AG10803 (cell line): ENCODE measurements around the gene CHST1.

Source experiments
- DNase-seq: peaks from one replicate; pipeline ENCODE4 v3.0.0; 2010; ENCODE audit warnings: low read depth
- H3K4me3 ChIP-seq: 2 replicates; pipeline ENCODE4 v1.5.1; 2011; ENCODE audit warnings: mild to moderate bottlenecking, low read length, control low read depth
- CTCF ChIP-seq: conservative IDR thresholded peaks from 2 replicates; pipeline ENCODE4 v1.5.1; 2011; ENCODE audit warnings: mild to moderate bottlenecking, low read length, control low read depth, inconsistent platforms

Gene CHST1

DNA sequence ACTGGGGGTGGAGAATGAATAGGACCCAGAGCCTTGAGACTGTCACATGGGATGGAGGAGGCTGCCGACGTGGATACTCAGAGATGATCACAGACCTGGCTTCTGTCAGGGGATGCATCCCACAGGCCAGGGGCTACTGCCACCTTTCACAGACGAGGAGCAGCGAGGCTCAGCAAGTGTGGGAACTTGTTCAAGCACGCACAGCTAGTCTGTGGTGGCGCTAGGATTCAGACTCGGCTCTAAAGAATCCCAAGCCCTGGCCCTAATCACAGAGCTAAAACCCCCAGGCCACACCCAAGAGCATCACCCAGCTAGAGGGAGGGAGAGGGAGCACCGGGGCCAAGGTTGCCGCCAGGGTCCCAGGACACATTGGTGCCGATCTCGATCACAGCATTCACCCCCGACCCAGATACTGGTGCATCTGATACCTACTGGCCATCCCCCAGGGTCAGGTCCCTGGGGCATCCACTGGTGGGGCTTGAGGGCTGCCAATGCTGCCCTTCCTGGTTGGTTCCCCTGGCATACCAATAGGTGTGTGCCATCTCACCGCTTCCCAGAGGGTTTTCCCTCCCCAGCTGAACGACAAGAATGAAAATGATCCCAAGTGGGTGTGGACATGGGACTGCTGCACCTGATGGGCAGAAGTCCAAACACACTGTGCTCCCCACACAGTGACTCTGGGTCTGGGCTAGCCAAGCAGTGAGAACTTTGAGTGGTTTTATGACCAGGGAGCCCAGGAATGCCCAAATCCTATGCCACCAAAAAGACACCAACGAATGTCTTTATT, 6.2 kb downstream of the CHST1 start:
- no peak for TF ChIP-seq CTCF
- no peak for DNase-seq
- H3K4me3 ChIP-seq, result no peak overlapping the region

GRCh38 chr11:45658292-45658991, 7.0 kb downstream of the CHST1 start:
- no peak overlapping the region for H3K4me3 ChIP-seq
- peak; percentile 48 for DNase-seq
- no peak for TF ChIP-seq CTCF

GRCh38 chr11:45657496-45658260, 7.7 kb downstream of the CHST1 start:
- TF ChIP-seq CTCF, result no peak
- no peak for DNase-seq
- no peak overlapping the region for H3K4me3 ChIP-seq

DNA sequence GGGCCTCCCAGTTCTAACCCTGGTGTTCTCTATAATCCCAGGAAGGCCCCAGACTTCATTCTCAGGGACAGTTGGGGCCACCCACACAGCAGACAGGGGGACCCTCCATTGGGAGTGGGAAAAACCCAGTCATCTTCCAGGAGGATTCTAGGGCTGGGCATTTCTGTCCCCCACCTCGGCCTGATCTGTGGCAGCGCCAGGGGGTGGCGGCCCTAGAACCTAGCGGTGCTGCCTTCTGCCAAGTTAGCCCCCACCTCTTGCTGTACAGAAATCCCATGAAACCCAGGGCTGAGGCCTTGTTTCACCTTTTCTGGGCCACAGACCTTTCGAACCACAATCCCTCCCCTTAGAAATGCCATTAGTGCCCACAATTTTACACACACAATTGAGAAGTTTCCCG, 9.6 kb downstream of the CHST1 start:
- no peak for TF ChIP-seq CTCF
- H3K4me3 ChIP-seq, result no peak overlapping the region
- no peak for DNase-seq

- H3K4me3 ChIP-seq, result no peak overlapping the region
Observed at GRCh38 chr11:45655347-45655756, 10.1 kb downstream of the CHST1 start.

DNA sequence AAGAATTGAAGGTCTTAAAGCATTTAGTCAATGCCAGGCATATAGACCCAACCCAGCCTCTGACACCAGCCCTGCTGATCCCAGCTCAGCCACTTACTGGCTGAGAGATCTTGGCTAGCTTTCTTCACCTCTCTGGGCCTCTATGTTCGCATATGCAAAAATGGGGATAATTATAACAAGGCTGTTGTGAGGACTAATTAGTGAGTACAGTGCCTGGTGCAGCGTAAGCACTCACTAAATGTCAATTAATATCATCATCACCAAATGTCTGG, 10.5 kb downstream of the CHST1 start:
- no peak for TF ChIP-seq CTCF
- no peak for DNase-seq
- no peak overlapping the region for H3K4me3 ChIP-seq

More at GRCh38 chr11:45655347-45655756, 10.1 kb downstream of the CHST1 start:
- TF ChIP-seq CTCF, result peak; percentile 96
- DNase-seq, result peak; percentile 53
